Fibroblast of the aortic adventitia (primary cell): ENCODE results near the gene SESTD1. TPM values are rescaled to one million over a fixed set of nuclear protein-coding genes. Genes with fewer than 3 reads are reported as not detected.

Experiments used
- DNase-seq: peaks from one replicate; pipeline ENCODE4 v3.0.0-alpha.2; 2010; ENCODE audit warnings: low read depth
- H3K4me3 ChIP-seq: 2 replicates; pipeline ENCODE4 v1.5.1; 2011; ENCODE audit warnings: low read depth, mild to moderate bottlenecking, control low read depth, low read length, moderate library complexity
- CTCF ChIP-seq: IDR thresholded peaks from 2 replicates; pipeline ENCODE4 v1.5.1; 2011; ENCODE audit warnings: mild to moderate bottlenecking, low read length, control low read depth, inconsistent platforms; ENCODE audit not compliant: insufficient read depth
- total RNA-seq: library from RNA; depleted of rRNA; stranded (reverse); fragments of >200 nt; gene quantifications from 2 replicates; pipeline ENCODE4 v1.2.3, GENCODE V29; 2012; ENCODE audit warnings: low replicate concordance

Gene SESTD1
- total RNA-seq, 1 donor: 62.3 TPM

- H3K4me3 ChIP-seq: no peak overlapping the region
- peak; percentile 27 for DNase-seq
- peak; percentile 62 for TF ChIP-seq CTCF
Observed at GRCh38 chr2:179129574-179130238, 134.9 kb downstream of the SESTD1 start.

- TF ChIP-seq CTCF: no peak
- H3K4me3 ChIP-seq: no peak overlapping the region
- DNase-seq: no peak
Observed at GRCh38 chr2:179125404-179125803, 139.2 kb downstream of the SESTD1 start.

GRCh38 chr2:179124282-179124681, 140.3 kb downstream of the SESTD1 start:
- H3K4me3 ChIP-seq: no peak overlapping the region
- TF ChIP-seq CTCF: no peak
- no peak for DNase-seq

GRCh38 chr2:179123272-179123662, 141.4 kb downstream of the SESTD1 start:
- no peak overlapping the region for H3K4me3 ChIP-seq
- TF ChIP-seq CTCF: no peak
- no peak for DNase-seq

- TF ChIP-seq CTCF: no peak
- H3K4me3 ChIP-seq: no peak overlapping the region
- no peak for DNase-seq
Observed at GRCh38 chr2:179107737-179108136, 156.9 kb downstream of the SESTD1 start.

- DNase-seq: peak; percentile 98
- no peak for TF ChIP-seq CTCF
- no peak overlapping the region for H3K4me3 ChIP-seq
Observed at GRCh38 chr2:179106676-179107428, 157.8 kb downstream of the SESTD1 start.
